Colon (tissue), 2 donors: ENCODE data around the gene MIAT.

Experiments
- FAIRE-seq: peaks from 2 replicates; lab custom pipeline; 2012; peaks lifted over from hg19 to GRCh38; lab: Jason Lieb, UNC
- donor health status: control.
- donor health status: control.

The MIAT gene

GRCh38 chr22:26669060-26669481 is 11.7 kb downstream of the MIAT start:
- FAIRE-seq, result no peak

- FAIRE-seq, result no peak
Observed at GRCh38 chr22:26670459-26670858, 13.1 kb downstream of the MIAT start.

- FAIRE-seq, result no peak
Observed at GRCh38 chr22:26671317-26672059, 14.1 kb downstream of the MIAT start.

- FAIRE-seq, result no peak
Observed at GRCh38 chr22:26672060-26672471, 14.7 kb downstream of the MIAT start.

GRCh38 chr22:26672590-26673468 is 15.4 kb downstream of the MIAT start:
- peak; percentile 69 for FAIRE-seq

- FAIRE-seq, result no peak
Observed at GRCh38 chr22:26673486-26673885, 16.1 kb downstream of the MIAT start.

- FAIRE-seq, result no peak
Observed at GRCh38 chr22:26674211-26675190, 17.1 kb downstream of the MIAT start.

- FAIRE-seq, result no peak
Observed at GRCh38 chr22:26675687-26676268, 18.4 kb downstream of the MIAT start.

- no peak for FAIRE-seq
Observed at GRCh38 chr22:26677217-26677616, 19.8 kb downstream of the MIAT start.

GRCh38 chr22:26679003-26679629 is 21.7 kb downstream of the MIAT start:
- no peak for FAIRE-seq

- no peak for FAIRE-seq
Observed at GRCh38 chr22:26680485-26680884, 23.1 kb downstream of the MIAT start.

GRCh38 chr22:26681395-26681821 is 24.0 kb downstream of the MIAT start:
- no peak for FAIRE-seq

GRCh38 chr22:26684168-26684567 is 26.8 kb downstream of the MIAT start:
- no peak for FAIRE-seq

- no peak for FAIRE-seq
Observed at GRCh38 chr22:26685601-26686000, 28.2 kb downstream of the MIAT start.

GRCh38 chr22:26687439-26687838 is 30.1 kb downstream of the MIAT start:
- no peak for FAIRE-seq

- FAIRE-seq, result no peak
Observed at GRCh38 chr22:26689513-26690301, 32.3 kb downstream of the MIAT start.

- no peak for FAIRE-seq
Observed at GRCh38 chr22:26690654-26691376, 33.4 kb downstream of the MIAT start.

GRCh38 chr22:26691377-26691716 is 34.0 kb downstream of the MIAT start:
- no peak for FAIRE-seq

- no peak for FAIRE-seq
Observed at GRCh38 chr22:26692215-26692614, 34.8 kb downstream of the MIAT start.

GRCh38 chr22:26697151-26697550 is 39.8 kb downstream of the MIAT start:
- no peak for FAIRE-seq
